Measurements from ENCODE around the gene SLC7A6OS. TPM values are rescaled to one million over a fixed set of nuclear protein-coding genes. Genes with fewer than 3 reads are reported as not detected.

The SLC7A6OS gene
- total RNA-seq, 2 experiments from 2014 or later = 29.0 to 32.1 TPM

- Mint-ChIP-seq H3K4me1 (ENCODE audit: low read depth) (peaks cover 57% of the 10 kb centered on the region), H3K36me3 (ENCODE audit: low read depth) (peaks cover 65% of the 10 kb centered on the region), H3K9me3 (no peaks in the 10 kb centered on the region), H3K4me3 (peak overlapping the region; percentile 100), H3K27ac (peak overlapping the region; percentile 91), H3K27me3 (no peaks in the 10 kb centered on the region)
- Histone ChIP-seq H3K27me3 (ENCODE audit: control insufficient read depth in 1 of 2, insufficient read depth in 2 of 2, low read length in 2 of 2) (no peaks in the 10 kb centered on the region), H3K27ac (ENCODE audit: low read depth in 1 of 2, low read length in 2 of 2) (peak overlapping the region; percentile 73 to 79), H3K4me1 (ENCODE audit: insufficient read depth, low read length) (peaks cover 49% of the 10 kb centered on the region), H3K36me3 (ENCODE audit: insufficient read depth, low read length) (peaks cover 56% of the 10 kb centered on the region), H3K9me3 (ENCODE audit: control insufficient read depth in 1 of 2, insufficient read depth in 1 of 2, low read length in 2 of 2) (no peaks in the 10 kb centered on the region), H3K4me3 (ENCODE audit: low read length) (peak overlapping the region; percentile 100)
- CTCF ChIA-PET = interaction anchor here (0.9 to 4.0 kb wide), 8 partner anchors 10 to 226 kb away, joined by 4 to 39 read pairs (median 6); partner anchors contain the start of genes NFATC3 and SLC7A6
- TF ChIP-seq CTCF (IDR thresholded peaks at IDR 0.05) = no peak
- ATAC-seq (ENCODE audit: poor library complexity) (no peak), DNase-seq (no peak)
- intact Hi-C loops (cut with DNase I, micrococcal nuclease) = loop anchor here (1.0 to 2.0 kb wide), 5 partner anchors 18 to 226 kb away; partner anchors contain the start of genes NFATC3 (in 1 of the 2) and SLC7A6 (in 1 of the 2)
- POLR2A ChIA-PET = interaction anchor here (0.6 to 2.4 kb wide), 22 partner anchors 10 to 504 kb away, joined by 3 to 90 read pairs (median 5); partner anchors contain the start of genes ESRP2, NFATC3, PLA2G15 and PSMB10
Observed at GRCh38 chr16:68310437-68310773, 341 bp downstream of the SLC7A6OS start.

GRCh38 chr16:68309799-68310198, 947 bp downstream of the SLC7A6OS start:
- peak overlapping the region; percentile 100 for H3K4me3 ChIP-seq (ENCODE audit: low read length)
- peak overlapping the region; percentile 73 to 79 for H3K27ac ChIP-seq (ENCODE audit: low read depth in 1 of 2, low read length in 2 of 2)
- Mint-ChIP-seq H3K27ac (peak overlapping the region; percentile 91), H3K4me1 (ENCODE audit: low read depth) (peaks cover 59% of the 10 kb centered on the region), H3K36me3 (ENCODE audit: low read depth) (peaks cover 65% of the 10 kb centered on the region), H3K27me3 (no peaks in the 10 kb centered on the region), H3K4me3 (peak overlapping the region; percentile 100), H3K9me3 (no peaks in the 10 kb centered on the region)
- no peaks in the 10 kb centered on the region for H3K9me3 ChIP-seq (ENCODE audit: control insufficient read depth in 1 of 2, insufficient read depth in 1 of 2, low read length in 2 of 2)
- ATAC-seq (ENCODE audit: poor library complexity) = no peak
- DNase-seq = peak in 4 of 14 experiments; percentile 24 to 44 (median 42)
- TF ChIP-seq CTCF (IDR thresholded peaks at IDR 0.05) = no peak
- H3K36me3 ChIP-seq (ENCODE audit: insufficient read depth, low read length) = peaks cover 57% of the 10 kb centered on the region
- CTCF ChIA-PET = interaction anchor here (4.0 kb wide), 1 partner anchor 48 kb away, joined by 39 read pairs; no protein-coding TSS in a partner anchor
- POLR2A ChIA-PET = interaction anchor here (1.2 to 1.3 kb wide), 3 partner anchors 20 to 24 kb away, joined by 3 to 6 read pairs (median 4); no protein-coding TSS in a partner anchor
- H3K27me3 ChIP-seq (ENCODE audit: control insufficient read depth in 1 of 2, insufficient read depth in 2 of 2, low read length in 2 of 2) = no peaks in the 10 kb centered on the region
- peaks cover 50% of the 10 kb centered on the region for H3K4me1 ChIP-seq (ENCODE audit: insufficient read depth, low read length)
- intact Hi-C loops (cut with DNase I, micrococcal nuclease) = loop anchor here (1.0 to 2.0 kb wide), 5 partner anchors 19 to 225 kb away; partner anchors contain the start of genes NFATC3 (in 1 of the 2) and SLC7A6 (in 1 of the 2)

DNA sequence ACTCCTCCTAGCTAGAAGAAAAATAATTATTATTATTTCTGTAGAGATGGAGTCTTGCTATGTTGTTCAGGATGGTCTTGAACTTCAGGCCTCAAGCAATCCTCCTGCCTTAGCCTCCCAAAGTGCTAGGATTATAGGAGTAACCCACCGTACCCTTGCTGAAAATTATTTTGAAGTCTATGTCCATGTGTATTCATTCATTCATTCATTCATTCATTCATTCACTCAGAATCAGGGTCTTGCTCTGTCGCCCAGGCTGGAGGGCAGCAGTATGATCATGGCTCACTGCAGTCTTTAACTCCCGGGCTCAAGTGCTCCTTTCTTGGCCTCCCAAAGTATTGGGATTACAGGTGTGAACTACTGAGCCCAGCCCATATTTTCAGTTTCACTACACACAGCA, 4.1 kb downstream of the SLC7A6OS start:
- ChIA-PET CTCF (interaction anchor here (1.6 kb wide), 1 partner anchor 45 kb away, joined by 6 read pairs; no protein-coding TSS in a partner anchor), POLR2A (interaction anchor here (1.7 kb wide), 1 partner anchor 31 kb away, joined by 4 read pairs; no protein-coding TSS in a partner anchor)
- Mint-ChIP-seq H3K36me3 (ENCODE audit: low read depth) (peaks cover 76% of the 10 kb centered on the region), H3K9me3 (no peaks in the 10 kb centered on the region), H3K4me3 (no peak overlapping the region), H3K27me3 (no peaks in the 10 kb centered on the region), H3K4me1 (ENCODE audit: low read depth) (peaks cover 55% of the 10 kb centered on the region), H3K27ac (no peak overlapping the region)
- peaks cover 74% of the 10 kb centered on the region for H3K36me3 ChIP-seq (ENCODE audit: insufficient read depth, low read length)
- intact Hi-C loops (cut with DNase I, micrococcal nuclease) = no loop called here
- no peak for DNase-seq
- no peak overlapping the region for H3K4me3 ChIP-seq (ENCODE audit: low read length)
- ATAC-seq (ENCODE audit: poor library complexity) = no peak
- H3K9me3 ChIP-seq (ENCODE audit: control insufficient read depth in 1 of 2, insufficient read depth in 1 of 2, low read length in 2 of 2) = no peaks in the 10 kb centered on the region
- TF ChIP-seq CTCF (IDR thresholded peaks at IDR 0.05) = no peak
- no peak overlapping the region for H3K27ac ChIP-seq (ENCODE audit: low read depth in 1 of 2, low read length in 2 of 2)
- no peaks in the 10 kb centered on the region for H3K27me3 ChIP-seq (ENCODE audit: control insufficient read depth in 1 of 2, insufficient read depth in 2 of 2, low read length in 2 of 2)
- peaks cover 36% of the 10 kb centered on the region for H3K4me1 ChIP-seq (ENCODE audit: insufficient read depth, low read length)

All from CD4-positive, alpha-beta T cell (primary cell).